ENCODE data around the gene METTL5. TPM values are rescaled to one million over a fixed set of nuclear protein-coding genes. Genes with fewer than 3 reads are reported as not detected.

METTL5 gene
- polyA plus RNA-seq (2012; ENCODE audit: insufficient read length, low read depth): 73.2 TPM

GRCh38 chr2:169824373-169825333, at the start of gene METTL5:
METTL5 (minus strand) TSS chr2:169824905; CDS start chr2:169824597, 308 bp downstream.
- TF ChIP-seq REST (IDR thresholded peaks at IDR 0.05; ENCODE audit: insufficient read depth in 1 of 2, low read depth in 2 of 2, low read length in 2 of 2): peak in 1 of 2 experiments; percentile 47; a peak in 1 of 4 replicates
- 0 out of 2 replicates have a peak, but pooled peaks have one; percentile 71 for TF ChIP-seq TAF1 (IDR thresholded peaks at IDR 0.05; ENCODE audit: borderline replicate concordance, insufficient read depth, low read length)
- peak; percentile 82 for TF ChIP-seq POLR2AphosphoS5 (IDR thresholded peaks at IDR 0.05; ENCODE audit: low read depth, low read length)
- TF ChIP-seq FOXP2 (optimal IDR thresholded peaks at IDR 0.05; ENCODE audit: borderline replicate concordance, extremely low read depth, extremely low read length, insufficient read depth): peak; percentile 93
- peak; percentile 25; the same call in 1 of the 2 replicates for TF ChIP-seq SIN3A (IDR thresholded peaks at IDR 0.05; ENCODE audit: borderline replicate concordance, insufficient read depth, low read length)

- TF ChIP-seq REST (IDR thresholded peaks at IDR 0.05; ENCODE audit: insufficient read depth in 1 of 2, low read depth in 2 of 2, low read length in 2 of 2): no peak
Observed at GRCh38 chr2:169871994-169872393, 47.3 kb upstream of the METTL5 start.

GRCh38 chr2:169868951-169869350, 44.2 kb upstream of the METTL5 start:
- TF ChIP-seq POLR2AphosphoS5 (IDR thresholded peaks at IDR 0.05; ENCODE audit: low read depth, low read length): no peak
- no peak for TF ChIP-seq SIN3A (IDR thresholded peaks at IDR 0.05; ENCODE audit: borderline replicate concordance, insufficient read depth, low read length)
- TF ChIP-seq FOXP2 (optimal IDR thresholded peaks at IDR 0.05; ENCODE audit: borderline replicate concordance, extremely low read depth, extremely low read length, insufficient read depth): no peak

GRCh38 chr2:169867579-169867978, 42.9 kb upstream of the METTL5 start:
- TF ChIP-seq REST (IDR thresholded peaks at IDR 0.05; ENCODE audit: insufficient read depth in 1 of 2, low read depth in 2 of 2, low read length in 2 of 2): no peak
- no peak for TF ChIP-seq SIN3A (IDR thresholded peaks at IDR 0.05; ENCODE audit: borderline replicate concordance, insufficient read depth, low read length)
- no peak for TF ChIP-seq TAF1 (IDR thresholded peaks at IDR 0.05; ENCODE audit: borderline replicate concordance, insufficient read depth, low read length)
- no peak for TF ChIP-seq POLR2AphosphoS5 (IDR thresholded peaks at IDR 0.05; ENCODE audit: low read depth, low read length)
- TF ChIP-seq FOXP2 (optimal IDR thresholded peaks at IDR 0.05; ENCODE audit: borderline replicate concordance, extremely low read depth, extremely low read length, insufficient read depth): no peak

GRCh38 chr2:169865492-169865891, 40.8 kb upstream of the METTL5 start:
- no peak for TF ChIP-seq FOXP2 (optimal IDR thresholded peaks at IDR 0.05; ENCODE audit: borderline replicate concordance, extremely low read depth, extremely low read length, insufficient read depth)
- TF ChIP-seq REST (IDR thresholded peaks at IDR 0.05; ENCODE audit: insufficient read depth in 1 of 2, low read depth in 2 of 2, low read length in 2 of 2): no peak
- TF ChIP-seq SIN3A (IDR thresholded peaks at IDR 0.05; ENCODE audit: borderline replicate concordance, insufficient read depth, low read length): no peak
- TF ChIP-seq TAF1 (IDR thresholded peaks at IDR 0.05; ENCODE audit: borderline replicate concordance, insufficient read depth, low read length): no peak
- no peak for TF ChIP-seq POLR2AphosphoS5 (IDR thresholded peaks at IDR 0.05; ENCODE audit: low read depth, low read length)

Data from PFSK-1 (cell line).